ENCODE measurements around the gene CREG1. TPM values are rescaled to one million over a fixed set of nuclear protein-coding genes. Genes with fewer than 3 reads are reported as not detected.

CREG1 gene
- polyA plus RNA-seq, 3 donors, result 110 to 125 (median 114) TPM

- no peak for DNase-seq (ENCODE audit: extremely low read depth in 1 of 11, low read depth in 9 of 11, low spot score in 4 of 11)
Measured at GRCh38 chr1:167496797-167497619, 56.6 kb downstream of the CREG1 start.

GRCh38 chr1:167493372-167493771 lies 60.2 kb downstream of the CREG1 start:
- DNase-seq (ENCODE audit: extremely low read depth in 1 of 11, low read depth in 9 of 11, low spot score in 4 of 11), result no peak

GRCh38 chr1:167492481-167492910 lies 61.1 kb downstream of the CREG1 start:
- no peak for DNase-seq (ENCODE audit: extremely low read depth in 1 of 11, low read depth in 9 of 11, low spot score in 4 of 11)

- no peak for DNase-seq (ENCODE audit: extremely low read depth in 1 of 11, low read depth in 9 of 11, low spot score in 4 of 11)
Measured at GRCh38 chr1:167491586-167492461, 61.7 kb downstream of the CREG1 start.

Other genes with a start within 250 kb of the CREG1 start
- gene CD247, start 35.2 kb downstream of the CREG1 start, polyA plus RNA-seq (ENCODE audit: insufficient read length in 3 of 3), result under 1 TPM; 0.36 to 0.72 (median 0.50) TPM
- gene RCSD1, start 76.5 kb upstream of the CREG1 start, polyA plus RNA-seq (ENCODE audit: insufficient read length in 3 of 3), result 10 to 100 TPM; 11.6 to 14.7 (median 13.2) TPM
- gene MPZL1, start 168.2 kb upstream of the CREG1 start, polyA plus RNA-seq (ENCODE audit: insufficient read length in 3 of 3), result 100 to 1,000 TPM; 119 to 148 (median 128) TPM